SK-N-SH (cell line): ENCODE measurements around the gene SPDL1.

Experiments
- CTCF ChIP-seq: fragments of 200-600 bp; sonication (generic); IDR thresholded peaks from 2 replicates; pipeline ENCODE4 v1.6.1; 2017; ENCODE audit warnings: antibody characterized with exemption, mild to moderate bottlenecking, moderate library complexity
- GABPA ChIP-seq: IDR thresholded peaks from 2 replicates; pipeline ENCODE4 v1.4.0; 2012; ENCODE audit warnings: low read depth, mild to moderate bottlenecking
- RAD21 ChIP-seq: IDR thresholded peaks from 2 replicates; pipeline ENCODE4 v1.6.1; 2012; ENCODE audit warnings: mild to moderate bottlenecking, low read length

- no peak for TF ChIP-seq RAD21
- no peak for TF ChIP-seq GABPA
- no peak for TF ChIP-seq CTCF
Observed at GRCh38 chr5:169652057-169652456, 68.5 kb downstream of the SPDL1 start.
